K562 (cell line): ENCODE measurements around the gene OR5AU1. TPM values are rescaled to one million over a fixed set of nuclear protein-coding genes. Genes with fewer than 3 reads are reported as not detected.

Experiments used
- ATAC-seq: fragments of 200-7000 bp; cut with Tn5 transposase; 3 replicates; pipeline ENCODE4 v1.9.1; 2020; ENCODE audit warnings: moderate library complexity
- BruUV-seq: library from RNA; stranded (reverse); fragments of 400-500 nt; replicated peaks from 2 replicates; lab custom pipeline; 2021; lab: Mats Ljungman, UMichigan
- CTCF ChIA-PET: fragments of 300-600 bp; formaldehyde crosslinking; extraction: SDS; loops from one replicate; lab custom pipeline; 2021; ENCODE audit warnings: low intra/inter-chr PET ratio; lab: Yijun Ruan, JAX
- POLR2A ChIA-PET: fragments of 300-600, 350-650 bp; sonication (Branson Sonifier 250); formaldehyde crosslinking; extraction: SDS; loops from one replicate; lab custom pipeline; 2021; ENCODE audit warnings: antibody characterized with exemption, inconsistent platforms; lab: Yijun Ruan, JAX
- DNase-seq, 4 experiments: peaks; one replicate each; pipeline versions ENCODE4 v3.0.0 to v3.0.0-alpha.2; 2011 to 2018; ENCODE audit warnings: low spot score in 3 of 4, mixed read lengths in 3 of 4; ENCODE audit errors: extremely low read depth in 1 of 4
- FAIRE-seq: peaks from 2 replicates; lab custom pipeline; 2011; peaks lifted over from hg19 to GRCh38; lab: Jason Lieb, UNC
- H2AFZ ChIP-seq: 2 replicates; pipeline ENCODE4 v1.6.0; 2011; ENCODE audit warnings: low read depth, low read length, control low read depth, inconsistent platforms
- H3K27ac ChIP-seq: fragments of 200-600 bp; 3 replicates; pipeline ENCODE4 v1.8.0; 2011; ENCODE audit warnings: low read depth, mild to moderate bottlenecking, control low read depth, inconsistent platforms, low read length, moderate library complexity, mixed read lengths; ENCODE audit errors: extremely low read depth
- H3K27me3 ChIP-seq, 2 experiments: fragments of 300-600 bp in 1 of 2; 2 replicates in 1 of 2; 3 replicates in 1 of 2; pipeline versions ENCODE4 v1.6.0 to v1.8.0; 2011; ENCODE audit warnings: inconsistent platforms in 2 of 2, low read length in 2 of 2, mild to moderate bottlenecking in 1 of 2, mixed read lengths in 1 of 2, moderate library complexity in 1 of 2; ENCODE audit not compliant: control insufficient read depth in 2 of 2, insufficient read depth in 2 of 2
- H3K36me3 ChIP-seq: fragments of 300-600 bp; 3 replicates; pipeline ENCODE4 v1.8.0; 2011; ENCODE audit warnings: mild to moderate bottlenecking, low read length, inconsistent platforms; ENCODE audit not compliant: control insufficient read depth, insufficient read depth
- H3K4me1 ChIP-seq, 2 experiments: fragments of 200-600 bp in 1 of 2; replicated peaks in 1 of 2; 2 replicates in 1 of 2; 3 replicates in 1 of 2; pipeline versions ENCODE4 v1.5.1 to v1.8.0; 2011; ENCODE audit warnings: inconsistent platforms in 2 of 2, low read length in 2 of 2, mild to moderate bottlenecking in 1 of 2, mixed read lengths in 1 of 2, moderate library complexity in 1 of 2; ENCODE audit not compliant: control insufficient read depth in 2 of 2, insufficient read depth in 2 of 2
- H3K4me2 ChIP-seq: 2 replicates; pipeline ENCODE4 v1.6.1; 2011; ENCODE audit warnings: low read length, control low read depth, inconsistent platforms, mixed read lengths; ENCODE audit not compliant: insufficient read depth
- H3K4me3 ChIP-seq: fragments of 200-600 bp; sonication (generic), shearing (Covaris generic); 2 replicates; pipeline ENCODE4 v1.5.1; 2016; ENCODE audit warnings: control low read depth, inconsistent platforms
- H3K79me2 ChIP-seq: fragments of 200-600 bp; 3 replicates; pipeline ENCODE4 v1.8.0; 2011; ENCODE audit warnings: low read length, inconsistent platforms; ENCODE audit not compliant: control insufficient read depth, insufficient read depth
- H3K9ac ChIP-seq, 2 experiments: 2 replicates each; pipeline versions ENCODE4 v1.6.0 to v1.6.1; 2011; ENCODE audit warnings: low read depth in 2 of 2, low read length in 2 of 2, control low read depth in 1 of 2, inconsistent platforms in 1 of 2, mild to moderate bottlenecking in 1 of 2, mixed read lengths in 1 of 2; ENCODE audit not compliant: insufficient read depth in 1 of 2
- H3K9me1 ChIP-seq: one replicate; pipeline ENCODE4 v1.6.0; 2011; ENCODE audit warnings: inconsistent platforms, mild to moderate bottlenecking, low read length, moderate library complexity; ENCODE audit not compliant: control insufficient read depth, insufficient read depth
- H3K9me3 ChIP-seq: replicated peaks from 2 replicates; pipeline ENCODE4 v1.5.1; 2011; ENCODE audit warnings: low read depth, low read length, inconsistent platforms; ENCODE audit not compliant: control insufficient read depth, insufficient read depth
- H4K20me1 ChIP-seq: replicated peaks from 2 replicates; pipeline ENCODE4 v1.6.1; 2011; ENCODE audit warnings: low read length, inconsistent platforms, mixed read lengths; ENCODE audit not compliant: control insufficient read depth, insufficient read depth
- FOSL1 ChIP-seq: fragments of 200-800 bp; sonication (Bioruptor generic); conservative IDR thresholded peaks from 2 replicates; pipeline ENCODE4 v1.6.1; 2016; ENCODE audit warnings: missing genetic modification characterization, missing compliant biosample characterization
- POLR2A ChIP-seq: fragments of 450-650 bp; conservative IDR thresholded peaks from 2 replicates; pipeline ENCODE4 v1.6.1; 2016
- POLR2AphosphoS2 ChIP-seq: IDR thresholded peaks from 2 replicates; pipeline ENCODE4 v1.6.1; 2012; ENCODE audit warnings: low read length, improper control_type of control experiment
- POLR2AphosphoS5 ChIP-seq: IDR thresholded peaks from 2 replicates; pipeline ENCODE4 v1.6.1; 2011; ENCODE audit warnings: mild to moderate bottlenecking, low read depth, low read length, moderate library complexity; ENCODE audit not compliant: control insufficient read depth, insufficient read depth
- SUPT5H ChIP-seq: fragments of 450-650 bp; IDR thresholded peaks from 2 replicates; pipeline ENCODE4 v1.6.1; 2016
- ZZZ3 ChIP-seq: fragments of 450-650 bp; IDR thresholded peaks from 2 replicates; pipeline ENCODE4 v1.6.1; 2016; ENCODE audit warnings: antibody characterized with exemption, mild to moderate bottlenecking, moderate library complexity
- WGBS: fragments of 100-300 bp; shearing (Covaris generic); methylation state at CpG from one replicate; pipeline ENCODE4 v1.1.6; 2016; ENCODE audit warnings: low coverage, mixed read lengths; ENCODE audit not compliant: insufficient coverage; ENCODE audit errors: missing lambda C conversion rate; 5-methylcytosine and 5-hydroxymethylcytosine counted together
- in situ Hi-C: fragments of 300-500 bp; cut with MboI; formaldehyde crosslinking; loops from 4 replicates; pipeline ENCODE4 v1.15.0; 2018; ENCODE audit warnings: inconsistent platforms, mixed read lengths
- intact Hi-C: fragments of 100-400 bp; cut with micrococcal nuclease; formaldehyde crosslinking; loops from 2 replicates; pipeline ENCODE4 v1.14.2; 2022
- polyA plus RNA-seq, 8 experiments: library from polyadenylated mRNA; depleted of rRNA in 4 of 8; stranded (reverse) in 5 of 8; unstranded in 3 of 8; fragments of >200 nt; fragmentation: Nextera tagmentation in 2 of 8; fragmentation: Illumina TruSeq in 1 of 8; extraction: Ambion mirVana in 2 of 8; extraction: Trizol in 1 of 8; gene quantifications; 2 replicates each; pipeline versions ENCODE4 v1.2.1 to v1.2.3, GENCODE V29; 2011 to 2014; ENCODE audit warnings: inconsistent platforms in 1 of 8, missing spikeins in 1 of 8
- total RNA-seq, 7 experiments: library from RNA; depleted of rRNA in 6 of 7; stranded (reverse); fragments of >200 nt in 6 of 7; fragmentation: Illumina TruSeq in 2 of 7; extraction: Trizol in 2 of 7; gene quantifications; 2 replicates each; pipeline versions ENCODE4 v1.2.1 to v1.2.3, GENCODE V29; 2011 to 2021; ENCODE audit warnings: low replicate concordance in 1 of 7

Gene OR5AU1
- total and polyA plus RNA-seq, 9 of the 15 experiments (the other 6 are each of a cell fraction or from before 2014, with no cell fraction given) = not detected

GRCh38 chr14:21203470-21204166, 47.8 kb upstream of the OR5AU1 start:
- FAIRE-seq (no peak), ATAC-seq (peak; percentile 15), DNase-seq (no peak)
- POLR2A ChIA-PET = interaction anchor here (0.5 to 3.8 kb wide), 5 partner anchors 9 to 189 kb away, joined by 3 to 20 read pairs (median 3); no protein-coding TSS in a partner anchor
- no peak overlapping the region for H3K27ac ChIP-seq
- no peak overlapping the region for H3K4me2 ChIP-seq
- no peak overlapping the region for H3K4me3 ChIP-seq
- H3K36me3 ChIP-seq = peaks cover 38% of the 10 kb centered on the region
- no peaks in the 10 kb centered on the region; the same call in 1 of the 2 replicates for H4K20me1 ChIP-seq
- H3K9me3 ChIP-seq = no peaks in the 10 kb centered on the region
- H2AFZ ChIP-seq = no peak overlapping the region
- BruUV-seq = no TSS peak
- H3K79me2 ChIP-seq = no peaks in the 10 kb centered on the region; the same call in 2 of the 3 replicates
- no peaks in the 10 kb centered on the region for H3K4me1 ChIP-seq
- CTCF ChIA-PET = no interaction called here
- intact Hi-C loops = no loop called here
- no peaks in the 10 kb centered on the region for H3K27me3 ChIP-seq
- WGBS = 69% methylated on average over 5 of the region's 8 CpGs
- in situ Hi-C loops = no loop called here
- H3K9ac ChIP-seq = no peak overlapping the region
- H3K9me1 ChIP-seq = no peaks in the 10 kb centered on the region
- TF ChIP-seq POLR2A = peak; percentile 40; the same call in 1 of the 2 replicates
- TF ChIP-seq POLR2AphosphoS5 = peak; percentile 14
- TF ChIP-seq SUPT5H = 0 out of 2 replicates have a peak, but pooled peaks have one; percentile 18
- TF ChIP-seq FOSL1 (tag) = no peak
- peak; percentile 24 for TF ChIP-seq POLR2AphosphoS2
- TF ChIP-seq ZZZ3 = no peak
